Stomach smooth muscle (tissue), 2 donors: ENCODE measurements around the gene IGFL1.
"Not testable (repeated sequence)": the region's sequence is repeated elsewhere in the genome, so short reads cannot be mapped to it uniquely, and the experiment has no call there.

Source experiments
- H3K27ac ChIP-seq: one replicate; pipeline ENCODE4 v1.7.0; 2013; ENCODE audit warnings: mild to moderate bottlenecking, low read length, inconsistent platforms
- H3K27me3 ChIP-seq, 2 donors: one replicate each; pipeline ENCODE4 v1.7.0; 2013; ENCODE audit warnings: low read length in 2 of 2; ENCODE audit not compliant: insufficient read depth in 2 of 2, control insufficient read depth in 1 of 2
- H3K36me3 ChIP-seq, 2 donors: one replicate each; pipeline ENCODE4 v1.7.0; 2013; ENCODE audit warnings: low read length in 2 of 2; ENCODE audit not compliant: control insufficient read depth in 2 of 2, insufficient read depth in 2 of 2
- H3K4me1 ChIP-seq: one replicate; pipeline ENCODE4 v1.7.0; 2013; ENCODE audit warnings: low read length; ENCODE audit not compliant: control insufficient read depth, insufficient read depth
- H3K4me3 ChIP-seq, 2 donors: one replicate each; pipeline ENCODE4 v1.7.0; 2013; ENCODE audit warnings: low read length in 2 of 2
- H3K9ac ChIP-seq, 2 donors: one replicate each; pipeline ENCODE4 v1.7.0; 2013; ENCODE audit warnings: low read length in 2 of 2, mild to moderate bottlenecking in 1 of 2
- H3K9me3 ChIP-seq, 2 donors: one replicate each; pipeline ENCODE4 v1.7.0; 2013; ENCODE audit warnings: low read length in 2 of 2; ENCODE audit not compliant: control insufficient read depth in 2 of 2
- donor health status: healthy.
- donor health status: Pancreatic carcinoma.

The IGFL1 gene

DNA sequence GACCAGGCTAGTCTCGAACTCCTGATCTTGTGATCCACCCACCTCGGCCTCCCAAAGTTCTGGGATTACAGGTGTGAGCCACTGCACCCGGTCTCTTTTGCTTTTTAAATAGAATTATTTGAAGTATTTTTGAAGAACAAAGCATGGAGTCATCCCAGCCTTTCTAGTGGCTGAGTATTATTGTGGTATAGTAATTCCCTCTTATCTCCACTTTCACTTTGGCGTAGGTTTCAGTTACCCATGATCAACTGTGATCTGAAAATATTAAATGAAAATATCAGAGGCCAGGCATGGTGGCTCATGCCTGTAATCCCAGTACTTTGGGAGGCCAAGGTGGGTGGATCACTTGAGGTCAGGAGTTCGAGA lies 36.9 kb upstream of the IGFL1 start:
- H3K27me3 ChIP-seq: peaks cover 8 to 19% of the 10 kb centered on the region in 2 donors
- not testable (repeated sequence) for H3K4me1 ChIP-seq

DNA sequence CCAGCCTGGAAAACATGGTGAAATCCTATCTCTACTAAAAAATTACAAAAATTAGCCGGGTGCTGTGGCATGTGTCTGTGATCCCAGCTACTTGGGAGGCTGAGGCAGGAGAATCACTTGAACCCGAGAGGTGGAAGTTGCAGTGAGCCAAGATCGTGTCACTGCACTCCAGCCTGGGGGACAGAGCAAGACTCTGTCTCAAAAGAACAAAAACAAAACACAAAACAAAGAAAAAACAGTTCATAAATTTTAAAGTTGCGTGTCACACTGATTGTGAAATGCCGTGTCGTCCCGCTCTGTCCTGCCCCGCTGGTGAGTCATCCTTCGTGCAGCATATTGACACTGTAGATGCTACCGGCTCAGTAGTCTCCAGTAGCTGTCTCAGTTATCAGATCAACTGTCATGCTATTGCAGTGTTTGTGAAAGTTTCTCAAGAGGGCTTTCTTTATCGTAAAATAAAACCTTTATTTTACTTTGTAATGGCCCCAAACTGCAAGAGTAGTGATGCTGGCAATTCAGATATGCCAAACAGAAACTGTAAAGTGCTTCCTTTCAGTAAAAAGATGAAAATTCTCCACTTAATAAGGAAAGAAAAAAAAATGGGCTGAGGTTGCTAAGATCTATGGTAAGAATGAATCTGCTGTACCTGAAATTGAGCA lies 36.4 kb upstream of the IGFL1 start:
- H3K4me3 ChIP-seq: no peak overlapping the region
- peaks cover 8 to 19% of the 10 kb centered on the region in 2 donors for H3K27me3 ChIP-seq
- H3K27ac ChIP-seq: no peak overlapping the region

More for the DNA sequence above, 36.9 kb upstream of the IGFL1 start:
- not testable (repeated sequence) for H3K9ac ChIP-seq, H3K27ac ChIP-seq, H3K36me3 ChIP-seq, H3K4me3 ChIP-seq, H3K9me3 ChIP-seq

DNA sequence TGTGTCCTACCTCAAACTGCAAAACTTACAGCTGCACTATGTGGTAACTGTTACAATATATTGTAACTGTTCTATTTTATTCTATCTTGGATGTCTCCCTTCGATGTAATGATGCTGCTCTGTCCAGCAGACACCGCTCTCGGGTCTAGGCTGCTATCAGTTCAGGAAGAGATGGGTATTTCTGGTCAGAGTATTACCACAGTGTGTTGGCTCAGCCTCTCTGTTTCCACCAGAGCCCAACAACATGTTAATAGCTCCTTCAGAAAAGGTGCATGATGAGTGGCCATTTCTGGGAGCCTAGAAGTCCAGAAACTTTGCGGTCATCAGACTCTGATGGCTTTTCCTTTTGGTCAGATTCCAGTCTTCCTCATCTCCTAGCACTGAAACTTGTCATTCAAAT lies 35.9 kb upstream of the IGFL1 start:
- Histone ChIP-seq H3K27ac (no peak overlapping the region), H3K36me3 (no peaks in the 10 kb centered on the region), H3K4me1 (peaks cover 3% of the 10 kb centered on the region), H3K9me3 (no peaks in the 10 kb centered on the region), H3K4me3 (no peak overlapping the region), H3K9ac (no peak overlapping the region), H3K27me3 (peaks cover 5 to 14% of the 10 kb centered on the region in 2 donors)

More for the DNA sequence above, 36.4 kb upstream of the IGFL1 start:
- Histone ChIP-seq H3K36me3 (no peaks in the 10 kb centered on the region), H3K9me3 (no peaks in the 10 kb centered on the region), H3K9ac (no peak overlapping the region), H3K4me1 (peaks cover 3% of the 10 kb centered on the region)

DNA sequence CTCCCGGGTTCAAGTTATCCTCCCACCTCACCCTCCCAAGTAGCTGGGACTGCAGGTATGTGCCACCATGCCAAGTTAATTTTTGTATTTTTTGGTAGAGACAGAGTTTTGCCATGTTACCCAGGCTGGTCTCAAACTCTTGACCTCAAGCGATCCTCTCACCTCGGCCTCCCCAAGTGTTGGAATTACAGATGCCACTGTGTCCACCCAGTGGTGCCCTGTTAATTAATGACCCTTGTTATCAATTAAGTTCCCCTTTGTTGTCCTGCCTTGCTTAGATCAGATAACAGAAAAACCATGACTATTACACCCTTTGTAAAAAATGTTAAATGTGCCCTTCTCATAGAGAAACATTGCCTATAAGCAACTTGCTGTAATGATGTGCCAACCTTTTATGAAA lies 34.4 kb upstream of the IGFL1 start:
- H3K4me1 ChIP-seq: peaks cover 3% of the 10 kb centered on the region
- H3K27ac ChIP-seq: no peak overlapping the region
- H3K36me3 ChIP-seq: no peaks in the 10 kb centered on the region
- H3K27me3 ChIP-seq: peaks cover 0 to 9% of the 10 kb centered on the region in 2 donors
- no peak overlapping the region for H3K9ac ChIP-seq
- H3K9me3 ChIP-seq: no peaks in the 10 kb centered on the region
- H3K4me3 ChIP-seq: no peak overlapping the region

DNA sequence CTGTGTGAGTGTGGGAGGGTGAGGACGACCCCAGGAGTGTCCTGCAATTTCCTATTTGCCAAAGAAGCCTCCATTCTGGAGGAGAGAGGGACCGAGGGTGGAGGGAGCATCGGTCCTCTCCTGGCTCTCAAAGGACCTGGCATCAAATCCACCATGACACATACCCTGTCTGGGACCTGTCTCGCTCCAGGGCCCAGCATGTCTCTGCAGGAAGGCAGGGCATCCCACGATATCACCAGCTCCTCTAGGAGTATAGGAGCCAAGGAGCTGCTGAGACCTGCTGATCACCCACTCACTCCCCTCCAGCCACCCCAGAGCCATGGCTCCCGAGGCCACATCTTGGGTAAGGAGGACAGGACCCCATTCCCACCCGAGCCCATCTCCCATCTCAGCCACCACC lies 33.6 kb upstream of the IGFL1 start:
- H3K27me3 ChIP-seq, H3K9ac ChIP-seq, H3K27ac ChIP-seq, H3K4me3 ChIP-seq, H3K9me3 ChIP-seq, H3K4me1 ChIP-seq, H3K36me3 ChIP-seq: not testable (repeated sequence)

DNA sequence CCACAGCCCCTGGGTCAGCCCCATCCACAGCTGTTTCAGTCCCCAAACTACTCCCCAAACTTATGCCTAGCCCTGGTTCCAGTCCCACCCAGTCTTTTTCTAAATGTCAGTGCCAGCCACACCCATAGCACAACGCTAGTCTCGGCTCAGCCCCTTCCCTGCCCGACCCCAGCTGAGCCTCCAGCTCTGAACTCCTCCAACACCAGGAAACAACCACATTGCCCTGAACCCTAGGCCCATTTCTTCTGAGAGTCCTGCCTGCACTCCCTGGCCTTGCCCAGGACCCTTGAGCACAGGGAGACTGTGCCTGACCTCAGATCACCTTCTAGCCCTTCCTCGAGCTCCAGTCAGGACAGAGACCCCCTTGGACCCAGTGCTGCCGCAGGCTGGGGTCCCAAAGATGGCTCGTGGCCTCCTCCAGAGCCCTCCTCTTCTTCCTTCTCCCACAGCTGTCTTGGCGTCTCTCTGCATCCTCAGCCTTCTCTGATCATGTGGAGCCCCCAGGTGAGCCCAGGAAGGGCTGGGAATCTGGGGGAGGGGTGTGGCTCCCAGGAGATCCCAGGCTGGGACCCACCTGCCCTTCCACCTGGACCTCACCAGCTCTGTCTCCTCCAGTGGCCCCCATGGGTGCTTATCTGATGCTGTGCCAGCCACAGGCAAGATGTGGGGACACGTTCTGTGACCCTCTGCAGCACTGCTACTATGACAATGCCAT lies 33.0 kb upstream of the IGFL1 start:
- H3K4me3 ChIP-seq: no peak overlapping the region
- H3K27me3 ChIP-seq: peaks cover 0 to 4% of the 10 kb centered on the region in 2 donors
- H3K4me1 ChIP-seq: peaks cover 3% of the 10 kb centered on the region
- no peak overlapping the region for H3K9ac ChIP-seq
- H3K27ac ChIP-seq: no peak overlapping the region
- no peaks in the 10 kb centered on the region for H3K36me3 ChIP-seq
- H3K9me3 ChIP-seq: no peaks in the 10 kb centered on the region

DNA sequence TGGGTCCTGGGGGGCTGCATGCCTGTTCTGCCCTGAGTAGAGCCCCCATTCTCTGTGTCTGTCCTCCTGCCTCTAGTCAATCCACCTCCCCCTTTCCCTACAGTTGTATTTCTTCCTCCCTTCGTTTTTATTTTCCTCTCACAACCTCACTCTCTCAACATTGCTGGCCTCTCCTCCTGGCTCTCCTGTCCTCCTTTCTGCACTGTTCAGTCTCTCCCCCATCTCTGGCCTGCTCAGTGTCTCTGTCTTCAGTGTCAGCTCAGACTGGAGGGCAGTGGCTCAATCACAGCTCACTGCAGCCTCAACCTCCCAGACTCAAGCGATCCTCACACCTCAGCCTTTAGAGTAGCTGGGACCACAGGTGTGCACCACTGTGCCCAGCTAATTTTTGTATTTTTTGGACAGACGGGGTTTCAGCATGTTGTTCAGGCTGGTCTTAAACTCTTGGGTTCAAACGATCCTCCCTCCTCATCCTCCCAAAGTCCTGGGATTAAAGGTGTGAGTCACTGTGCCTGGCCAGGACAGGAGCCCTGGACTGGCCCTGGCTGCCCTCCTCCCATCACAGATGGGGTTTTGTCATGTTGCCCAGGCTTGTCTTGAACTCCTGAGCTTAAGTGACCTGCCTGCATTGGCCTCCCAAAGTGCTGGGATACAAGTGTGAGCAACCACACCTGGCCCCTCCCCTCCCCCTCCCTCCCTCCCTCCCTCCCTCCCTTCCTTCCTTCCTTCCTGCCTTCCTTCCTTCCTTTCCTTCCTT lies 32.0 kb upstream of the IGFL1 start:
- Histone ChIP-seq H3K4me3 (no peak overlapping the region), H3K9ac (no peak overlapping the region), H3K27me3 (peaks cover 0 to 4% of the 10 kb centered on the region in 2 donors), H3K36me3 (no peaks in the 10 kb centered on the region), H3K9me3 (no peaks in the 10 kb centered on the region), H3K4me1 (peaks cover 3% of the 10 kb centered on the region), H3K27ac (no peak overlapping the region)

DNA sequence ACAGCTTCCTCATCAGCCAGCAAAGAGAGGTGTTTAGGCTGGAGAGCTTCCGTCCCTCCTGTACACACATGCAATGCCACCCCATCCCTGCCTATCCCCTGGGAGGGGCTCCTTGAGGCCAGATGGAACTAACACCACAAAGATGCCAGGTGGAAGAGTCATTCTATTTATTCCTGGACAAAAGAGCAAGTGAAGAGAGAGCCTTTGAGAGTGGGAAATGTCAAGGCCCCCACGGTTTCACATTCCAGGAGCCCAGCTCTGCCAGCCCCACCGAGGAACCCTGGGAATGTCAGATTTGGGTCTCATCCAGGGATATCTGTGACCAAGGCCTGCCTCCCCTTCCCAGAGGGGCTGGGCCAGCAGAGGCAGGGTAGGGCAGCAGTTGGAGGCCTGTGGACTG lies 30.8 kb upstream of the IGFL1 start:
- no peak overlapping the region for H3K27ac ChIP-seq
- H3K36me3 ChIP-seq: no peaks in the 10 kb centered on the region
- peaks cover 3% of the 10 kb centered on the region for H3K4me1 ChIP-seq
- no peak overlapping the region for H3K4me3 ChIP-seq
- peaks cover 0 to 4% of the 10 kb centered on the region in 2 donors for H3K27me3 ChIP-seq
- no peaks in the 10 kb centered on the region for H3K9me3 ChIP-seq
- no peak overlapping the region for H3K9ac ChIP-seq

DNA sequence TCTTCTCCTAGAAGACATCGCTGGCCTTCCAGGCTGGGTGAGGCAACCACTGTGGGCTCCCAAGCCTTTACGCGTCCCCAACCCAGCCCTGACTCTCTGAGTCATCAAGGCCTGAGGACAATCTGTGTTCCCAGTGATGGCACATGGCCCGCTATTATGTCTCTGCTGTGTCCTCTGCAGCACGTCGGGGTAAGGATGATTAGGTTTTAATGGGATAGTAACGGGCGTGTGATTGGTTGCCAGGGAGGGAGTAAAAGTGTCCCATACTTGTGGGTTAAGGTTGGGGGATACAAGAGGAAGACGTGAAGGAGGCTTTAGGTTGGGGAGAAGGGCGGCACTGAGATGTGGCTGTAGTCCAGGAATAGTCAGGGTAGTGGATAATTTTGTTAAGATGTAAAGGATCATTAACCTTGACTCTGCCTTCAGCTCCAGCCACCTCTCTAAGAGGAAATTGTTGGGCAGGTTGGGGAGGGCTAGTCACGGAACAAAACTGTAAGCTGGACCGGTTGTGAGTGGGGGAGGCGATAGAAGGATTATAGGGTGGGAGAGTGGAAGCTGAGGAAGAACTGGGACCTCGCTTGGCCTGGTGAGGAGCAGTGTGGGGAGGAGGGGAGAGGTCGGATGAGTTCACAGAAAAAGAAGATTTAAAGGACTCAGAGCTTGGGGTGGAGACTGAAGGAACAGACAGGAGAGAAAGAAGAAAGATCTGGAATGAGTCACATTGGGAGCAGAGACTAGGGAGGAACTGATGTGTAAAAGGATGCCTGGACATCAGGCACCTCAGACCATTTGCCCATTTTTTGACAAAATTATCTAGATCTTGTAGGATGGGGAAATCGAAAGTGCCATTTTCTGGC lies 27.9 kb upstream of the IGFL1 start:
- Histone ChIP-seq H3K4me3 (no peak overlapping the region), H3K9me3 (no peaks in the 10 kb centered on the region), H3K9ac (no peak overlapping the region), H3K27me3 (peaks cover 0 to 1% of the 10 kb centered on the region in 2 donors), H3K4me1 (no peaks in the 10 kb centered on the region), H3K27ac (no peak overlapping the region), H3K36me3 (no peaks in the 10 kb centered on the region)

DNA sequence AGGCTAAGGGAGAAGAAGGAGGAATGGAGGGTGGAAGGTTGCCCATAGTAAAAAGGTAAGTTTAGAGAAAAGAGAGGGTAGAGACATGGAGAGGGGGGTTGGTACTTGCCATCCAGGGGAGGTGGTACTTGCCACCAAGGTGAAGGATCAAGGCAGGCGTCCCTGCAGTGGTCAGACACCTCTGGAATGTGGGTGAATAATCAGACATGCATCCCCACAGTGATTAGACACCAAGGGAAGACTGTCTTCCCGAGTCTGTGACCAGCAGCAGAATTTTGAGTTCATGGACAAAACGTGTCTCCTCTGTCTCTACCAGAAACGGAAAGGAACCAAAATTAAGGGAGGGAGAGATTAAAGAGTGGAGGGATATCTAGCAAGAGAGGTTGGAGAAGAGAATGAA lies 27.1 kb upstream of the IGFL1 start:
- Histone ChIP-seq H3K27ac (no peak overlapping the region), H3K27me3 (no peaks in the 10 kb centered on the region), H3K9ac (no peak overlapping the region), H3K9me3 (no peaks in the 10 kb centered on the region), H3K4me1 (no peaks in the 10 kb centered on the region), H3K36me3 (no peaks in the 10 kb centered on the region), H3K4me3 (no peak overlapping the region)
